GM19452 (cell line): ENCODE data around the gene GLS.
"Not testable (repeated sequence)": the region's sequence is repeated elsewhere in the genome, so short reads cannot be mapped to it uniquely, and the experiment has no call there.

Source experiments
- ATAC-seq: cut with Tn5 transposase; IDR thresholded peaks from one replicate; pipeline ENCODE4 v1.9.1; 2021; ENCODE audit not compliant: unreplicated experiment

GLS gene

DNA sequence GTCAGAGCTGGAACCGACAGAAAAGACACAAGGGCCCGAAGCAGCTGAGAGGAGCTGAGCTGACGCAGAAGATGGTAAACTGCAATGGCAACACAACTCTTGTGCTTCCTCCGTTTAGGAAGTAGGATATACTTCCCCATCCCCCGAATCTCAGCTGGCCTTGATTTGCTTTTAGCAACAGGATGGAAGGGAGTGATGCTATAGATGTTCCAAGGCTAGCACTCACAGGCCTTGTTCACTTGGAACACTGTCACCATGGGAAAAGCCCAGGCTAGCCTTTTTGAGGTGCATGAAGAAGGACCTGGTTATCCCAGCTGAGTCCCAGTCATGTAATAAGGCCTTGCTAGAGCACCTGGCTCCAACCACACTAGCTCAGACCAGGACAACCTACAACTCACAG is 107.3 kb downstream of the GLS start:
- no peak for ATAC-seq

DNA sequence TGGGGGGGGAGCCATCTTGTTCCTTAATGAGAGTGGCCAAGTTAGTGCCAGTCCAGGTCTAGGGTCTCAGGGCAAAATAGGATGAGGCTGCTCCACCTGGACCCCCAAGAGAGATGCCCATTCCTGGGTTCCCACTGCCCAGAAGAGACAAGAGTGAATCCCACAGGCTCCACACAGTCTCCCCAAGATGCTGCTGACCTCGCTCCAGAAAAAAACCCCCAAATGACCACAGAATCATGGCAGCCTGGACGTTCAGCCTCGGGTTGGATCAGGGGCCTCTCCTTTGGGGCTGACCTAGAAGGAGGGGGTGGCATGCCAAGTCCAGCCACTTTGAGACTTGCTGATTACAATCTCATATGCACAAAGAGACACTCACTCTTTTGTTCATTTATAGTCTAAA is 108.3 kb downstream of the GLS start:
- ATAC-seq: no peak

DNA sequence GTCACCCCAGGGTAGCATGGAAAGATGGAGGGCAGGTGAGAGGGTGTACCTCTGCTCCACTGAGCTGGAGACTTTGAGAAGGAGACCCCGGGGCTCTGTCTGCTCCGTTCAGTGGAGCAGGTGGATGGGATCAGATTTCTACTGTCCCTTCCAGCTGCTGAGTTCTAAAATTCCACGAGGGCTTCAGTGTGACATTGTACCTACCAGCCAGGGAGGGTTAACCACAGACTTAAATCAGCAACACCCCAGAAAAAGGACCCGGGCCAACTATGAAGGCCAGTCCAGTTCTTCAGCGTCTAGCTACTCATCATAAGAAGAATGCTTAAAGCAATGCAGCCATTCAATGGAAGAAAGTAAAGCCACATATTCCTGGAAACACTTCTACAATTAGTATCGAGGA is 109.5 kb downstream of the GLS start:
- no peak for ATAC-seq

DNA sequence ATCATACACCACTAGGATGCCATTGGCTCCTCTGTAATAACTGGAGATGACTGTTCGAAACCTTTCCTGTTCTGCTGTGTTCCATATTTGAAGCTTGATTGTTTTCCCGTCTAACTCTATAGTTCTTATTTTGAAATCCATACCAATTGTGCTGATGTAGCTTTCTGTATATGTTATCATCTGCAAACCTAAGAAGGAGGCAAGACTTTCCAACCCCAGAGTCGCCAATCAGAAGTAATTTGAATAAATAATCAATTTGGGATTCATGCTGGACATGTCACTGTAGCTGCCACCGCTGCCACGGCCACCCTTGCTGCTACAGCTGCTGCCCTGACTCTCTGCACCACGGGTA is 112.6 kb downstream of the GLS start:
- ATAC-seq: no peak

DNA sequence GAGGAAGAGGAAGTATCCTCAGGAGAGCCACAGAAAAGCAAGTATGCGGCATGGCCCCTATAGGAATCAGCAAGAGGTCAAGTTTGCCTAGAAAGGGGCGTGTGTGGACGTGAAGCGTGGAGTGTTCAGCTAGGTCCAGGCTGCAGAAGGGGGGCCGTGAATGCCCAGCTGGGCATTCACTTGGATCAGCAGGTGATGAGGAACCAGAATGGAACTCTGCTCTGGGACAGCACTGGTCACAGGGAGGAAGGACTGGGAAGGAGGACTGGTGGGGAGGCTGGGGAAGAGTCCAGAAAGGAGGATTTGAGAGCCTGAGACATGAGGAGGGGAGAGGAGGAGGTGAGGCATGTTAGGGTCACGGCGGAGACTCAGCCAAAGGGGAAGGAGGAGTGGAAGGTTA is 113.5 kb downstream of the GLS start:
- no peak for ATAC-seq

DNA sequence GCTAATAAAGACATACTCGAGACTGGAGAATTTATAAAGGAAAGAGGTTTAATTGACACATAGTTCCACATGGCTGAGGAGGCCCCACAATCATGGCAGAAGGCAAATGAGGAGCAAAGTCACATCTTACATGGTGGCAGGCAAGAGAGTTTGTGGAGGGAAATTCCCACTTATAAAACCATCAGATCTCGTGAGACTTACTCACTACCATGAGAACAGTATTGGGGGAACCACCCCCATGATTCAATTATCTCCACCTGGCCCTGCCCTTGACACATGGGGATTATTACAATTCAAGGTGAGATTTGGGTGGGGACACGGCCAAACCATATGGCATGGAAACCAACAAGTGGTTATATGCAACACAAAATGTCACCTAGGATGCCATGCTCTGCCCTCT is 114.7 kb downstream of the GLS start:
- not testable (repeated sequence) for ATAC-seq

DNA sequence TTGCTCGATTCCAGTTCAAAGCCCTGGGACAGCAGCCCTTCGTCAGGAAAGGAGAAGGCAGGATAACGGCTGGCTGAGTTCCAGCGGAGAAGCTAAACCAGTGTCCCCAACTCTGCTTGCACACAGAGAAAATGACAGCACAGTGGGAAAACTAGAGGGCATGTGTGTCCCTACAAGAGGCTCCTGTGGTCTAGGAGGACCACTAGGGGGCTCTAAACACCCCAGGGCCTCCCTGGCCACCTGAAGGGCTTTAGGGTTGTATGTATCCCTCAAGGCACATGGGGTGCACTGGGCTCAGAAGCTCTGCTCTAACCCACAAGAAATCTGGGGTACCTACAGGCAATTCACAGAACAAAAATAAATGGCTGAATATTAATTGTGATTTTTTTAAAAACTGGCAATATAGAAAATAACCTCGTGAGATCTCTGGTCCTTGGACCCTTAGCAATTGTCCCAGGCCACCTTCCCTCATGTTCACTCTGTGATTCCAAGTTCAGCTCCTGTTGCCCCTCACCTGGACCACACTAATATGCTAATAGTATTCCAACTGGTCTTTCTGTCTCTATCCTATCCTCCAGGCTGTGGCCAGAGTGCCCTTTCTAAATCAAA is 115.8 kb downstream of the GLS start:
- ATAC-seq: no peak

DNA sequence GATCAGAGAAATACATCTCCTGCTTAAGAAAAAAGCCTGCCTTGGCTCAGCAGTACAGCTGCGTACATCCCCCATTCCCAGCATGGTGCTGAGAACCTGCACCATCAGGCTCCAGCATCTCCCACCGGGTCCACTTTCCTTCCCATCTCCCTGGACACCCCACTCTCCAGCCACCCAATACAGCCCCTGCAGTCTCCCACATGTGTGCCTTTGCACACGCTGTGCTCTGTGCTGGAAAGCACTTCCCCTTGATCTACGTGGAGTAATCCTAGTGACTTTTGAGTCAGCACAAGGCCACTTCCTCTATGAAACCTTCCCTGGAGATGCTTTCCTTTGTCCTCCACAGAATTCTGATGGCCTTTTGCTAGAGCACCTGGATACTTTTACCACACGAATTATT is 116.3 kb downstream of the GLS start:
- no peak for ATAC-seq

DNA sequence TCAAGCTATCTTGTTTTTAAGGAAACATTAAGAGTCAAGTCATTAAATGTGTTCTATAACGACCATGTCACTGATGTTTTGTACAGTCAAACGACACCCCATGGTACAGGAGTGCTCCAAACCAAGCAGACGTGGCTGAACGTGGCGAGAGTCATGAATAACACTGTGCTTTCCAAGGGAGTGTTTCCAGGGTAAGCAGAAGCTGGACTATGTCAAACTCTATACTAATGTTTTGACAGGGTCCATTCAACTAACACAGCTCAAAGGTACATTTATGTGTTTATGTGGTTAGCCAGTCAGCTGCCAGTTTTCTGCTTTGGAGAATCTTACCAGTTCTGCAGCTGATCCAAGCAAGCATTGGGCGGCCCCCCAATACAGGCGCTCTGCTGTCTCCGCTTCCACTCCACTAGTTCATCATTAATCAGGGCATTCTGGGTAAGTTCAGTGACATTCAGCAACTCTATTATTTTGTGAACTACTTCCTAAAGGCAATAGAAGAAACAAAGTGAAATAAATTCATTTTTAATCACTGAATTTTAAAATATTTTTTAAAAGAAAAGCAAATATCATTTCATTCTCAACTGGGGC is 117.0 kb downstream of the GLS start:
- no peak for ATAC-seq

DNA sequence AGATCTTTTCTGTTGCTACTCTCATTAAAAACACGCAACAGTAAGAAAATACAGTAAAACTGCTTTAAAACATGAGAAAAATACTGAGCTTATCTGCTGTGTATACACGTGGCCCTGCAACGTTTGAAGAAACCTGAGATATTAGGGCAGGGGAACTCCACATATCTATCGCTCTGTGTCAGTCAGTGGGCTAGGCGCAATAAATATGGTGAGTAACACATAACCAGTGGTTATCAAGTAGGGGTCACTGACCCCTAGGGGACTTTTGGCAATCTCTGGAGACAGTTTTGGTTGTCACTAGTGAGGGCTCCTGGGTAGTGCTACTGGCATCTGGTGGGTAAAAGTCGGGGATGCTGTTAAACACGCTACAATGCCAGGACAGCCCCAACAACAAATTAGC is 118.4 kb downstream of the GLS start:
- no peak for ATAC-seq

DNA sequence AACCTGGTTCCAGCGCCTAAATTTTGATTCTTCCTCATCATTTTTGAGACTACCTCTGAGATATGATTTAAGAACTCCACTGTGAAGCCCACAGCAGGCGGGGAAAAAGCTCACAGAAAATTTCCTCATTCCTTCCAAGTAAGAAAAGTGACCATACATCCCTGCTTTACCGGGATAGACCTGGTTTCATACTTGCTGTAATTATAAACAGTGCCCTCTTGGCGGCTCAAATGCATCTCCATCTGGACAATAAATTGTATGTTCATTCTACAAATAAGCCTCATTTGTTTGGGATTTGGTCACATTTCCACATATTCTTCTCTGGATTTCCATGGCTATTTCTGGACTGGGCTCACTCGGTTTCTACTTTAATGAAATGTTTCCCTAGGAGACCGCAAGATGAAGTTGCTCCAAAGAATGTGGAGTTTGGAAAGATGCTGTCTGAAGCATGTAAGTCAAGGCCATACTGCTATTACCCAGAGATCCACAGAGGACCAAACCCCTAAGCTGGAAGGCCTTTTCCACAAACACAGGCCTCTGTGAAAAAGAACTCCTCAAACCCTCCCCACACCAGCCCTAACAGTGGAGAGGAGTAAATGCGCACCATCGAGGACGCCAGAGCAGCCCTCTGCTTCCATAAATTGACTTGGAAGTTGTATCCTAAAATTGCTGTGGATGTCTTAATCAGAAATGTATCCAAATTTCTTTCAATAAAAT is 119.5 kb downstream of the GLS start:
- ATAC-seq: no peak

DNA sequence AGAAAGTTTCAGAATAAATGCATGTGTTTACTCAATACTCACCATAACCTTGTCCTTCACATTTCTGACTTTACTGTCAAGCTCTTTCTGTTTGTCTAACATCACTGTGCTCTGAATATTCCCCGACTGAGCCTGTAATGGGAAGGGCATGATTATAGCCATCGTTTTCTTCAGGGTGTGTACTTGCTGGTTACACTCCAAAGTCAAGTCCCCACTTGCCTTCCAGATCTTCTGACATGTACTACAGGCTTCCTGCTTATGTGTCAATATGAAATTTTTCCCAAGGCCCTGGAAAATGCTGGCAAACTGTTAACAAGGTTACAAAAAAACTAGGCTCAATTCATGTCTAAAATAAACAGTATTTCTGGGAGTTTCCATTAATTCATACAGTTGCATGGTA is 120.4 kb downstream of the GLS start:
- no peak for ATAC-seq

DNA sequence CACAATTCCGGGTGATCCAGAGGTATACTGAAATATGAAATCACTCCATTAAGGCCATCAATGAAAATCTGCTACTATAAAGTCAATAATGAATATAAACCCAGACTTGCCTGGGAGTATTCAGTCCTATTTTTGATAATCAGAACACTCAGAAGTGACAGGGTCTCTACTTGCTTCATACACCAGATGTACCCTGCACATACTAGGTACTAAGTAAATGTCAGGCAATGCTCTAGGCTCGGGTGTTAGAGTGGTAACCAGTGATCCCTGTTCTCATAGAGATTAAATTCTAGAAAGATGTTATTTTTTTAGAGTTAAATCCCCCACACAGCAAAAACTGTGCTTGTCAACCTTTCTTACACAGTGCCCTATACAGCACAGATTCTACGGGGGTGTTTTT is 121.0 kb downstream of the GLS start:
- no peak for ATAC-seq

DNA sequence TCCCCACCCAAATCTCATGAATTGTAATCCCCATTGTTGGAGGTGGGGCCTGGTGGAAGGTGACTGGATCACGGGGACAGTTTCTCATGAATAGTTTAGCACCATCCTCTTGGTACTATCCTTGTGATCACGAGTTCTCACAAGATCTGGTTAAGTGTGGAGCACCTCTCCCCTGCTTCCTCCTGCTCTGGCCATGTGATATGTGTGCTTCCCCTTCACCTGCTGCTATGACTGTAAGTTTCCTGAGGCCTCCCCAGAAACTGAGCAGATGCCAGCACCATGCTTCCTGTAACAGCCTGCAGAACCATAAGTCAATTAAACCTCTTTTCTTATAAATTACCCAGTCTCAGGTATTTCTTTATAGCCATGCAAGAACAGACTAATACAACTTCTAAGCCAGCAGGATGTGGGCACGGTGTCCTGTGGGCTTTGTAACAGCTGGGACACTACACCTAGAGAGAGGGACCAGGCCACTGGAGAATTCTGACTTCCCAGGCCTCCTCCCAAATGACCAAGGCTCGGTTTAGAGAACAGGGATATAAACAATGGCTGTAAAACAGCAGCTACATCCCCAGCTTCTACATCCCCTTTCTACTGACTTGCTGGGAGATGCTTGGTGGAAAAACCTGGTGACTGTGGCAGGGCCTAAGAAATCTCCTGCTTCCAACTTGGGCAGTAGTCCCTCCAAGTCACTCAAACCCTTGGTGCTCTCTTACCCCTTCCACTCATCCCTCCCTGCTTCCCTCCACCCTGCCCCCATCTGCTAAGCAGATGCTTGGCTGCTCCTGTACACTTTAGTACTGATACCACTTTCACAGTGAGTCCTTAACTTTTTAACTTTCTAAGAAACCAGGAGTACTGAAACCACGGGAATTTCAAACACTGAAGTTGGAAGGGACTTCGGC is 123.0 kb downstream of the GLS start:
- ATAC-seq: no peak

DNA sequence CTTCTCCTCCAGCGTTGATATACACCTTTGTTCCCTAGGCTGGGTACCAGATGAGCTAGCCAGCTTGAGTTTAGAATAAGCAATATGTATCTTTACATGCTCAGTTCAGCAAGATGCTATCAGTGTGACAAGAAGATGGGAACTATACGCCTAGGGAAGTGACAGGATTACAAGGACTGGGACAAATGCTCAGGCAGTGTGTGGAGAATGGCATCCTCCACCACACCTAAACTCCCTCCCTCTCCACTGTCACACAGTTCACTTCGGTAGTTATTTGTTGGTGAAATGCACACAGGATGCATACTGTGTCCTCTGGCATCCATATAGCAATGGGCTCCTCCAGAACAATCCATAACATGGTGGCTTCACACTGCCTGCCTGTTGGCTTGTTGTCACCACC is 125.7 kb downstream of the GLS start:
- no peak for ATAC-seq

DNA sequence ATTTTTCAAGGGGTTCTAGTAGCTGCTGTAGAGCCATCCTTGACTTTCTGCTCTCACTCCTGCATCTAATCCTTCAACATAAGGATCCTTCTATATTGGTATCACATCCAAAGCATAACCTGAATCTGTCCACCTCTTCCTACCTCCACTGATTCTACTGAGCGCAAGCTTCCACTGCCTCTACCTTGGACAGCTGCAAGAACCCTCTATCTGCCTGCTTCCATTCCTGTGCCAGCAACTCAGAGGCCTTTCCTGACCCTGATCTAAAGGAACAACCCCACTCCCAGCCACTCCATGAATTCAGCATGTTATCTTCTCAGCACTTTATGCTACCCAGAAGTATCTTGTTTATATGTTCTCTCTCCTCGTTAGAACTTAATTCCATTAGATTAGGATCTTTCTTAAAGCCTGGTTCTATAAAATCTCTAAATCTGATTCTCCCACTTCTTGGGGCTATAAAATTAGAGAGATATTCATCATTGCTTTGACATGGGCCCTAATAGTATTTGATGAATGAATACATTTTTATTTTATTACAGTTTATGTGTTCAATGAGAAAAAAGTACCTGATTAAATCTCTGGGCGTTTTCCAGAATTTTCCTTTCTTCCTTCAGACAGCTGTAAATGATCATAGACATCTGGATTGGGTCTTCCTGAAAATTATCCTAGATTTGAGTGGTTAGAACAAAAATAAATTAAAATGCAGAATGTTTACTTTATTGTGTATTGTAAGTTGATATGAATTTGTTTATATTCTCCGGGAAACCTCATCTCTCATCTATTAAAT is 126.6 kb downstream of the GLS start:
- no peak for ATAC-seq

DNA sequence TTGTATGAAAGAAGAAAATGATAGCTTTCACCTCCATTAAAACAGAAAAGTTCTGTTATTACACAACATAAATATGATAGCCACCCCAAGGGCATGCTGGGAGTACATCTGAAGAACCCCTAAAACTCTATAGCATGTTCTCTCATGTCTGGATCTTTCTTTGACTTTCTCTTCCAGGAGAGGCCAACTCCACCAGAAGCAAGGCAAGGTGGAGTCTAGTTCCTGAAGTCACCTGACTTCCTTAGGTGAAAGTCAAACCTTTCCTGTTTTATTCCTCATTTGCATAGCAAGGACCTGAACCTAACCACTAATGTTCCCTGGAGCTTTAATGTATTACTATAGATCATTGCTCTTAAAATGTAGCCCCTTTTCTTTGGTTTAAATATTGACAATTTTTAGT is 127.7 kb downstream of the GLS start:
- no peak for ATAC-seq

DNA sequence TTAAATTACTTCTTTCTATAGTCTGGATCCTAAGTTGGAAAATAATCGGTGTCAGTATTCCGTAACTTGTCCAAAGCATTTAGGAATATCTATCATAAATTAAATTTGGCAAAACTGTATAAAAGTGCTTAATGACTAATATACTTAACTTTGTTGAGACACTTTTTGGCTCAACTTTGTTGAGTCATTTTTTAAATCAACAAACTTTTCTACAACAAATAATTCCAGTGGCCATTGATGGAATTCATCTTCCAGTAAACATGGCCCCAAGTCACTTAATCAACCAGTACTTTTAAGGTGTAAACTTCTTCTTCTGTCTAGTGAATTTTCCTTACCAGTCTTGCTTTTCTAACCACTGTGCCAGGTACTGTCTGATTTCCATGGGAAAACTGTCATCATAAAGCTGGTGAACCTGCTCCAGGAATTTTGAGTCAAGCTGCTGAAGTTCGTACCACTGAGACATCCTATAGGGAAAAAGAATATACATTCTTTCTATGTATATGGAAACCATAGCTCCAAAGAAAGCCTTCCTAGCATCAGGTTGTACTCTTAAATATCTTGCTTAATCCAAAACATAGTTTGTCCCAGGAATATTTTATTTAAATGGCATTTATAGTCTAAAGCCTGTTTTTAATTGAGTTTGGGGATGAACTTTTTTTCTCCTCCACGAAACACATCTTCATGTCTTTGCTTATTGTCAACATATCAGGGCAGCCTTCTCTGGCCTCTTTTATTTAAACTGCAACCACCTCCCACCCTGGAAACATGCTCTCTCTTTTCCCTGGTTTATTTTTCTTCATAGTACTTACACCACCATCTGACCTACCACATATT is 129.1 kb downstream of the GLS start:
- ATAC-seq: no peak

DNA sequence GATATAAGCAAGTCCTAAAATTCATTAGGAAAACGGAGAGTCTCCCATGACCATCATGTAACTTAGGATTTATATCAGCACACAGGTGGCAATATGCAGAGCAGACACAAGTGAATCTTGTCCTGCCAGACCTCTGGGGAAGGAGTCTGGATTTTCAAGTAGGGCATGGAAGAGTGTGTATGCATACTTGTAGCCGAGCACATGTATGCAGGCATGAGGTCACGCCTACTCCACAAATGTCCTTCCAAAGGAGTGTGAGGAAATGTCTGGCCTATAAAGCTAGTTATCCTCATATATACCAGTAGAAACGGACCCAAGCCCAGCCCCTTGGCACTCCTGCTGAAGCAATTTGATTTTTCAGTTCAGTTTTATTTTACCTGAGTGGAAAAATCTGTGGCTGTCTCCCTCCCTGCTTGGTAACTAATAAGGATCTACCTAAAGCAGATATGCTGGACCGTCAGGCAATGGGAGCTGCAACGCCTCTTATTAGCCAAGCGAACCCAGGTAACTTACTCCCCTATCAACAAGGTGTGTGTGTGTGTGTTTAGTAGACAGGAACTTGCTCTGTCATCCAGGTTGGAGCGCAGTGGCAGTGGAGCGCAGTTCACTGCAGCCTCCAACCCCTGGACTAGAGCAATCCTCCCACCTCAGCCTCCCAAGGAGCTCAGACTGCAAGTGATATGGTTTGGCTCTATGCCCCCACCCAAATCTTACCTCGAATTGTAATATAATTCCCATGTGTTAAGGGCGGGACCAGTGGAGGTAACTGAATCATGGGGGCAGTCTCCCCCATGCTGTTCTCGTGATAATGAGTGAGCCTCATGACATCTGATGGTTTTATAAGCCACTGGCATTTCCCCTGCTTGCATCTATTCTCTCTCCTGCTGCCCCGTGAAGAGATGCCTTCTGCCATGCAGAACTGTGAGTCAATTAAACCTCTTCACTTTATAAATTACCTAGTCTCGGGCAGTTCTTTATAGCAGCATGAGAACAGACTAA is 130.6 kb downstream of the GLS start:
- no peak for ATAC-seq
